K562 (cell line): ENCODE results near the gene ARHGAP33.

ENCODE experiments used
- IRF2 ChIP-seq: sonication (generic); formaldehyde crosslinking; IDR thresholded peaks from 2 replicates; pipeline ENCODE4 v1.8.1; 2022; ENCODE audit warnings: mild to moderate bottlenecking, missing genetic modification reagents
- POLR2A ChIP-seq: fragments of 450-650 bp; conservative IDR thresholded peaks from 2 replicates; pipeline ENCODE4 v1.6.1; 2016
- TAF1 ChIP-seq: IDR thresholded peaks from 2 replicates; pipeline ENCODE4 v1.6.1; 2011; ENCODE audit warnings: mild to moderate bottlenecking, low read length, moderate library complexity; ENCODE audit not compliant: insufficient read depth, control insufficient read depth, severe bottlenecking; ENCODE audit errors: extremely low read depth
- THAP7 ChIP-seq: fragments of 250-450 bp; sonication (Bioruptor Pico); IDR thresholded peaks from 2 replicates; pipeline ENCODE4 v1.5.0; 2021
- ZBTB40 ChIP-seq, 2 experiments: fragments of 450-650 bp in 1 of 2; sonication (generic) in 1 of 2; formaldehyde crosslinking in 1 of 2; IDR thresholded peaks; 2 replicates each; pipeline versions ENCODE4 v1.7.1 to v1.9.0; 2016 to 2022; ENCODE audit warnings: inconsistent platforms in 1 of 2, mild to moderate bottlenecking in 1 of 2, missing genetic modification reagents in 1 of 2
- ZNF23 ChIP-seq: fragments of 250-450 bp; sonication (Bioruptor Pico); IDR thresholded peaks from 2 replicates; pipeline ENCODE4 v1.4.0; 2020; ENCODE audit warnings: mild to moderate bottlenecking
- ZNF407 ChIP-seq: fragments of 450-650 bp; IDR thresholded peaks from 2 replicates; pipeline ENCODE4 v1.6.1; 2016; ENCODE audit warnings: low read depth
- ZZZ3 ChIP-seq: fragments of 450-650 bp; IDR thresholded peaks from 2 replicates; pipeline ENCODE4 v1.6.1; 2016; ENCODE audit warnings: antibody characterized with exemption, mild to moderate bottlenecking, moderate library complexity

GRCh38 chr19:35750167-35750566 lies 25.2 kb upstream of the ARHGAP33 start:
- TF ChIP-seq THAP7 (CRISPR knock-in tag) (no peak), ZNF23 (CRISPR knock-in tag) (no peak), IRF2 (no peak), POLR2A (no peak), ZBTB40 (IDR thresholded peaks at IDR 0.05) (no peak), ZBTB40 (CRISPR knock-in tag; IDR thresholded peaks at IDR 0.05) (no peak), TAF1 (no peak), ZNF407 (no peak), ZZZ3 (no peak)
